Measurements from ENCODE around the gene ENGASE.
A peak's percentile ranks its signal among the peaks of the same experiment; 100 is the strongest.
"Not testable (repeated sequence)": the region's sequence is repeated elsewhere in the genome, so short reads cannot be mapped to it uniquely, and the experiment has no call there.

Gene ENGASE

DNA sequence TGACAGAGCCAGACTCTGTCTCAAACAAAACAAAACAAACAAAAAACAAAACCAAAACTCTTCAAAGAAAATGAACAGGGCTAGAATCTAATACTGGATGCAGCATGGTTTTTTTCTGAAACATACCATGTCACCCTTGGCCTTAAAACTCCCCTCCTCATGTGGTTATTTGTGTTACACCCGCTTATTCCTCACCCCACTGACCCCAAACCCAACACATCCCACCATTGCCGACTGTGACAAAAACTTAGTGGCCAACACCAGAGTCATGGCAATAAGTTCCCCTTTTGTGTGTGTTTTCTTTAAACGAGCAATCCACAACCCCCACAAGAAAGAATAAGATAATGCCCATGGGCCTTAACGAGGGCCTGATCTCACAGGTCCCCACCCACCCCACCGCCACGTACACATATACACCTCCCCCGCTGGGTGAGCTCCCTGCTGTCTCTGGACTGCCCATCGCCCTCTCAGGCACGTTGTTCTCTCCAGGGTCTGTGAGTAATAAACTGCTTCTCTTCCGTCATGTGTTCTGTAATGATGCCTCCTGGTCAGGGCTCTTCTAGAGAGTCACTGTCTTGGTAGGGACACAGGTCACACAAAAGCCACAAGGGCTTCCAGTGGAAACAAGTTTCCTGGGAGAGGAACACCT, 16.8 kb upstream of the ENGASE start:
- Mint-ChIP-seq H3K9me3 (ENCODE audit: low read depth) (peaks cover 10% of the 10 kb centered on the region), H3K27me3 (peaks cover 5% of the 10 kb centered on the region), H3K4me3 (no peak overlapping the region), H3K27ac (no peak overlapping the region), H3K36me3 (peaks cover 5% of the 10 kb centered on the region), H3K4me1 (ENCODE audit: low read depth) (peaks cover 2% of the 10 kb centered on the region)

GRCh38 chr17:79062691-79063090, 11.9 kb upstream of the ENGASE start:
- Mint-ChIP-seq H3K4me1 (ENCODE audit: low read depth) (peaks cover 4% of the 10 kb centered on the region), H3K4me3 (no peak overlapping the region), H3K27ac (no peak overlapping the region), H3K9me3 (ENCODE audit: low read depth) (peaks cover 5% of the 10 kb centered on the region), H3K27me3 (peaks cover 2% of the 10 kb centered on the region), H3K36me3 (peaks cover 5% of the 10 kb centered on the region)

- Mint-ChIP-seq H3K9me3 (ENCODE audit: low read depth) (no peaks in the 10 kb centered on the region), H3K4me1 (ENCODE audit: low read depth) (peaks cover 2% of the 10 kb centered on the region), H3K36me3 (no peaks in the 10 kb centered on the region), H3K27ac (no peak overlapping the region), H3K4me3 (no peak overlapping the region), H3K27me3 (no peaks in the 10 kb centered on the region)
Observed at GRCh38 chr17:79064026-79064425, 10.6 kb upstream of the ENGASE start.

- Mint-ChIP-seq H3K4me1 (ENCODE audit: low read depth) (peaks cover 2% of the 10 kb centered on the region), H3K4me3 (no peak overlapping the region), H3K9me3 (ENCODE audit: low read depth) (no peaks in the 10 kb centered on the region), H3K27me3 (no peaks in the 10 kb centered on the region), H3K36me3 (no peaks in the 10 kb centered on the region), H3K27ac (peak overlapping the region; percentile 3)
Observed at GRCh38 chr17:79065105-79065670, 9.4 kb upstream of the ENGASE start.

GRCh38 chr17:79066963-79067362, 7.7 kb upstream of the ENGASE start:
- Mint-ChIP-seq H3K4me1 (ENCODE audit: low read depth) (peaks cover 2% of the 10 kb centered on the region), H3K36me3 (no peaks in the 10 kb centered on the region), H3K27me3 (no peaks in the 10 kb centered on the region), H3K4me3 (no peak overlapping the region), H3K27ac (no peak overlapping the region), H3K9me3 (ENCODE audit: low read depth) (no peaks in the 10 kb centered on the region)

DNA sequence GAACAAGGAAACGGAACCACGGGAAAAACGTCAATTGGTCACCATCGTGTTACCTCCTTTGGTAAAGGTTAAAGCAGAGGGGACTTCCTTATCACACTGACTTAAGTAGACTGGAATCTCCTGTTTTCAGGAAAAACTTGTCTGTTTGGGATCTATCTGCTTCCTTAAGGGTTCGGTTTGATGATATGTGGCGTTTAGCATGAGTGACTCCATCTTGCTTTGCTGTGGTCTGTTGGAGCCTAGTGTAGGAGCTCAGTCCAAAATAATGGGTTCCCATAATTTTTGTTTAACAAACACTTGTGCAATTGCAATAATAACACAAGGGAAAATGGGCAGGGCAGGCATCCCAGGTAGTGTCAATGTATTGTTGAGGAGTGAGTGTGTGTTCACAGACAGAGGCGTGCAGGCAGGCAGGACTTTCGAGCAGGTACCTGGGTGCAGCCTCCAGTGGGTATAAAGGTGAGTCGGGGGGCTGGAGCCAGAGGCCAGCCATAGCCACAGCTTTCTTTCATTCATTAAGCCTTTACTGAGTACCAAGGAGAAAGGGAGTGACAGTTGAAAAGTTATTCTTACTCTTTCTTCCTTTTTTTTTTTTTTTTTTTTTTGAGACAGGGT, 4.3 kb upstream of the ENGASE start:
- H3K4me3 Mint-ChIP-seq = no peak overlapping the region
- H3K9me3 Mint-ChIP-seq (ENCODE audit: low read depth) = no peaks in the 10 kb centered on the region
- no peaks in the 10 kb centered on the region for H3K36me3 Mint-ChIP-seq
- peaks cover 2% of the 10 kb centered on the region for H3K4me1 Mint-ChIP-seq (ENCODE audit: low read depth)
- H3K27me3 Mint-ChIP-seq = no peaks in the 10 kb centered on the region
- H3K27ac Mint-ChIP-seq = no peak overlapping the region

GRCh38 chr17:79071161-79071740, 3.4 kb upstream of the ENGASE start:
- Mint-ChIP-seq H3K4me1 (ENCODE audit: low read depth) (peaks cover 10% of the 10 kb centered on the region), H3K9me3 (ENCODE audit: low read depth) (no peaks in the 10 kb centered on the region), H3K36me3 (no peaks in the 10 kb centered on the region), H3K4me3 (no peak overlapping the region), H3K27me3 (no peaks in the 10 kb centered on the region), H3K27ac (no peak overlapping the region)

DNA sequence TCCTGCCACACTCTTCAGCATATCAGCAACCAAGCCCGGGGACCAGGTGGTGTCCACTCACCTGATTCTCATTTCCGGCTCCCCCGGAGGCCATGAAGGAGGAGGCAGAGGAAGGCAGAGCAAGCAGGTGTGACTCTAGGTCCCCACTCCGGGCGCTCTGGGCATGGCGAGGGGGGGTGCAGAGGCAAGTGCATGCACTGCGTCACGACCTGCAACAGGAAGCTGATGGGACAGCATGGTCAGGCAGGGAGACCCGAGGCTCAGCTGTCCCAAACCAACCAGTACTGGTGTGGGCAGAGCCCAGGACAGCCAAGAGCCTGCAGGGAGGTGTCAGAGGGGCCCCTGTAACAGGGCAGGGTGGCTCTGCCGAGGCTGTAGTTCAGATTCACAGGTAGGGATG, 2.1 kb upstream of the ENGASE start:
- Mint-ChIP-seq H3K4me3 (no peak overlapping the region), H3K9me3 (ENCODE audit: low read depth) (no peaks in the 10 kb centered on the region), H3K36me3 (no peaks in the 10 kb centered on the region), H3K27me3 (no peaks in the 10 kb centered on the region), H3K4me1 (ENCODE audit: low read depth) (peaks cover 14% of the 10 kb centered on the region), H3K27ac (no peak overlapping the region)

DNA sequence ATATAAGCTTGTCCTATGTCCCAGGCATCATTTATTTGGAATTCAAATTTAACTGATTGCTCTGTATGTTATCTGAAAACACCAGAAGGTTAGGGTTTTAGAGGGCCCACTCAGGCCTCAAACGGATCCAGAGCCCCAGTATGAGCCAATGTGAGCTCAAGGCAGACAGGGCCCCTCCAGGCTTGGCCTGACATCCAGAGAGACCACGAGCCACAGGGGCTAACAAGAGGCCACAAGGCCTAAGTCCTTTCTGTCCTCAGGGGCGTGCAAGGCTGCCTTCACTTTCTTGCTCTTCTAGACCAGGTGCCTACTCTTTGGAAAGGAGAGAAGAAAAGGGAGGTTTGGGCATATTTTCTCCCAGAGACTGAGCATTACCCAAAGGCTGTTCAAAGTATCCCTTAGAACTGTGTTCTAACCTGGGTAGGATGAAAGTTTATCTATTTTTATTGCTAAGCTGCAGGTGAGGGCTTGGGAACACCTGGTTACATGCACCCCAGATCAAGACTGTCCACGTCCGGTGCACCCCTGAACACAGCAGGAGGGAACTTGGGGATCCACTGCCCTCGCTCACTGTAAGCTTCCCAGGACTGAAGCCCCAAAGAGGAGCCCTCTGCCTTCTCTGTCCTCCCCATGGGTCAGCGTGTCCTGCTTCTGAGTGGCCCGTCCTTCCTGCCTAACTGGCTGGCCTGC, 1.5 kb upstream of the ENGASE start:
- Mint-ChIP-seq H3K36me3 (no peaks in the 10 kb centered on the region), H3K27ac (no peak overlapping the region), H3K4me3 (peak overlapping the region; percentile 5)

DNA sequence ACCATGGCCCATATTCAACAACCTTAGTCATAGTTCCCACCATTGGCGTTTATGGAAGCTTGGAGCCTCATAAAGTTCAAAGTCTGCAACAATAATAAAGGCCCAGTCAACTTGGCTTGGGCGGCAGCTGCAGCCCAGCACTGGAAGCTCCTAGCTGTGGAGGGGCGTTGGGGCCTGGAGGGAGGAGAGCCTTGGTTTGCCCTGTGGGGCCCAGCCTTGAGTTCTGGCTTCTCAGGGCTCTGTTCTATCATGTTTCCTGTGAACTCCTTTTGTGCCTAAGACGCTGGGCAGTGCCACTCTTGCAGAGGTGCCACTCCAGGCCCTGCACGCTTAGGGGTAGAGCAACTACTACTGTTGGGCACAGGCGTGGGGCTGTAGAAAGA, 927 bp upstream of the ENGASE start:
- H3K9me3 Mint-ChIP-seq (ENCODE audit: low read depth) = no peaks in the 10 kb centered on the region
- H3K27me3 Mint-ChIP-seq = no peaks in the 10 kb centered on the region
- H3K4me3 Mint-ChIP-seq = peak overlapping the region; percentile 5
- H3K36me3 Mint-ChIP-seq = no peaks in the 10 kb centered on the region
- no peak overlapping the region for H3K27ac Mint-ChIP-seq
- peaks cover 14% of the 10 kb centered on the region for H3K4me1 Mint-ChIP-seq (ENCODE audit: low read depth)

More for the DNA sequence above, 1.5 kb upstream of the ENGASE start:
- Mint-ChIP-seq H3K4me1 (ENCODE audit: low read depth) (peaks cover 14% of the 10 kb centered on the region), H3K27me3 (no peaks in the 10 kb centered on the region), H3K9me3 (ENCODE audit: low read depth) (no peaks in the 10 kb centered on the region)

GRCh38 chr17:79074121-79074648, 439 bp upstream of the ENGASE start:
- not testable (repeated sequence) for H3K9me3 Mint-ChIP-seq (ENCODE audit: low read depth); H3K36me3 Mint-ChIP-seq; H3K27me3 Mint-ChIP-seq
- Mint-ChIP-seq H3K4me1 (ENCODE audit: low read depth) (peaks cover 14% of the 10 kb centered on the region), H3K4me3 (peak overlapping the region; percentile 80), H3K27ac (peak overlapping the region; percentile 80)

- peak overlapping the region; percentile 89 for H3K4me3 Mint-ChIP-seq
- H3K4me1 Mint-ChIP-seq (ENCODE audit: low read depth) = peaks cover 14% of the 10 kb centered on the region
- H3K27ac Mint-ChIP-seq = peak overlapping the region; percentile 88
- no peaks in the 10 kb centered on the region for H3K9me3 Mint-ChIP-seq (ENCODE audit: low read depth)
- H3K36me3 Mint-ChIP-seq = no peaks in the 10 kb centered on the region
- H3K27me3 Mint-ChIP-seq = no peaks in the 10 kb centered on the region
Observed at GRCh38 chr17:79075446-79075750, 774 bp downstream of the ENGASE start.

GRCh38 chr17:79075861-79076406, 1.3 kb downstream of the ENGASE start:
- Mint-ChIP-seq H3K4me1 (ENCODE audit: low read depth) (peaks cover 14% of the 10 kb centered on the region), H3K9me3 (ENCODE audit: low read depth) (no peaks in the 10 kb centered on the region), H3K36me3 (no peaks in the 10 kb centered on the region), H3K27me3 (no peaks in the 10 kb centered on the region), H3K27ac (peak overlapping the region; percentile 88), H3K4me3 (peak overlapping the region; percentile 89)

DNA sequence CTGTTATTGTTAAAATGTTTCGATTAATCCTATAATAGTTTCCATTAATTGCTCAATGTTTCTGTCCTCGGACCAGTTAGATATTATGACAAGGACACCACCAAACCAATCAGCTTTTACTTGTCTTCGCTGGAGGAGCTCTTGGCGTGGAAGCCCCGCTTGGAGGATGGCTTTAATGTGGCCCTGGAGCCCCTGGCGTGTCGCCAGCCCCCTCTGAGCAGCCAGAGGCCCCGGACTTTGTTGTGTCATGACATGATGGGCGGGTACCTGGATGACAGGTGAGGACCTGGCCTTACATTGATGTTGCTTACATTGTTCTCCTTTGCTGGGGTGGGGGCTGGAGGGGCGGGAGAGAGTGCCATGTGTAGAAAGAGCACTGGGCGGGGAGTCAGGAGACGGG, 3.0 kb downstream of the ENGASE start:
- Mint-ChIP-seq H3K4me3 (no peak overlapping the region), H3K27me3 (no peaks in the 10 kb centered on the region), H3K4me1 (ENCODE audit: low read depth) (peaks cover 14% of the 10 kb centered on the region), H3K36me3 (no peaks in the 10 kb centered on the region), H3K9me3 (ENCODE audit: low read depth) (no peaks in the 10 kb centered on the region), H3K27ac (no peak overlapping the region)
